Common myeloid progenitor, CD34-positive (primary cell): ENCODE data around the gene ZNF710.

Experiments
- CTCF ChIA-PET: fragments of 350-600 bp; sonication (Branson Sonifier 250); formaldehyde crosslinking; loops from one replicate; lab custom pipeline; 2021; ENCODE audit warnings: antibody characterized with exemption; lab: Charles Lee
- POLR2A ChIA-PET: fragments of 350-600 bp; sonication (Branson Sonifier 250); formaldehyde crosslinking; loops from one replicate; lab custom pipeline; 2021; ENCODE audit warnings: antibody characterized with exemption; lab: Charles Lee
- DNase-seq, 3 donors: peaks; one replicate each; pipeline versions ENCODE4 v3.0.0 to v3.0.0-alpha.2; 2013
- H3K27ac ChIP-seq, 2 experiments: 1 replicate in 1 of 2; 2 replicates in 1 of 2; pipeline ENCODE4 v1.7.0; 2013; ENCODE audit warnings: inconsistent platforms in 2 of 2, low read length in 2 of 2, mild to moderate bottlenecking in 2 of 2, low read depth in 1 of 2, moderate library complexity in 1 of 2; ENCODE audit not compliant: severe bottlenecking in 2 of 2, insufficient read depth in 1 of 2, poor library complexity in 1 of 2
- H3K27me3 ChIP-seq, 5 experiments: replicated peaks in 2 of 5; 1 replicate in 3 of 5; 2 replicates in 2 of 5; pipeline versions ENCODE4 v1.6.1 to v1.7.0; 2013; ENCODE audit warnings: low read length in 4 of 5, mild to moderate bottlenecking in 2 of 5, moderate library complexity in 2 of 5, inconsistent platforms in 1 of 5; ENCODE audit not compliant: insufficient read depth in 5 of 5, control insufficient read depth in 4 of 5
- H3K36me3 ChIP-seq, 4 experiments: 1 replicate in 2 of 4; 2 replicates in 2 of 4; pipeline versions ENCODE4 v1.6.1 to v1.7.0; 2013; ENCODE audit warnings: low read length in 3 of 4, control low read depth in 1 of 4, mild to moderate bottlenecking in 1 of 4; ENCODE audit not compliant: control insufficient read depth in 4 of 4, insufficient read depth in 4 of 4
- H3K4me1 ChIP-seq, 4 experiments: 1 replicate in 3 of 4; 2 replicates in 1 of 4; pipeline versions ENCODE4 v1.6.1 to v1.7.1; 2013; ENCODE audit warnings: low read length in 3 of 4, mild to moderate bottlenecking in 3 of 4, control low read depth in 1 of 4, inconsistent platforms in 1 of 4, moderate library complexity in 1 of 4; ENCODE audit not compliant: control insufficient read depth in 4 of 4, insufficient read depth in 4 of 4; ENCODE audit errors: control extremely low read depth in 1 of 4
- H3K4me3 ChIP-seq, 7 experiments: 1 replicate in 4 of 7; 2 replicates in 3 of 7; pipeline versions ENCODE4 v1.5.1 to v1.7.0; 2013; ENCODE audit warnings: mild to moderate bottlenecking in 7 of 7, low read length in 6 of 7, moderate library complexity in 6 of 7, inconsistent platforms in 2 of 7, low read depth in 2 of 7, control low read depth in 1 of 7; ENCODE audit not compliant: insufficient read depth in 4 of 7, control insufficient read depth in 1 of 7; ENCODE audit errors: extremely low read depth in 1 of 7
- H3K9me3 ChIP-seq, 5 experiments: 1 replicate in 4 of 5; 2 replicates in 1 of 5; pipeline versions ENCODE4 v1.6.1 to v1.7.1; 2013; ENCODE audit warnings: low read length in 4 of 5, mild to moderate bottlenecking in 2 of 5, inconsistent platforms in 1 of 5, low read depth in 1 of 5, moderate library complexity in 1 of 5; ENCODE audit not compliant: control insufficient read depth in 4 of 5, insufficient read depth in 2 of 5; ENCODE audit errors: control extremely low read depth in 1 of 5
- WGBS: methylation state at CpG from one replicate; pipeline ENCODE4 v1.1.5; 2013; ENCODE audit not compliant: insufficient coverage; 5-methylcytosine and 5-hydroxymethylcytosine counted together

Gene ZNF710

DNA sequence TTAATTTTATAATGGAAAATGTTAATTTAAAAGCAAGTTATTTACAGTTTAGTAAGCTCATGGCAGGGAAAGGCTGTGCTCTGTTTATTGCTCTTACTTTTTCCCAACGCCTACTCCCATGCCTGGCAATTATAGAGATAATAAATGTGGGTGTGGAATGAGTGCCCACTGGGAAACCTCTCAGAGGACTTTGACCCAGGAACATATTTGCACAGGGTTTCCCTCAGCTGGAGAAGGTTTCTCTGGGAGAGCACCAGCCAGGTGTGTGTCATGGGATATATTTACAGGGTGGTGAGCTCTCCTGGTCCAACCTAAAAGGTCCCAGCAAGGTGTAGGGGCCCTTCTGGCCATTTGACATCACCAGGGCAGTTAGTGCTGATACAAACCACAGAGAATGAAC, 27.9 kb downstream of the ZNF710 start:
- POLR2A ChIA-PET, result no interaction called here
- DNase-seq, result no peak
- H3K9me3 ChIP-seq, result peaks cover 0 to 1% (median 0%) of the 10 kb centered on the region in 5 experiments
- H3K27ac ChIP-seq, result no peak overlapping the region
- H3K4me1 ChIP-seq, result peaks cover 10 to 49% (median 27%) of the 10 kb centered on the region in 4 experiments
- no peak overlapping the region for H3K4me3 ChIP-seq
- H3K27me3 ChIP-seq, result no peaks in the 10 kb centered on the region
- peaks cover 0 to 6% (median 3%) of the 10 kb centered on the region in 4 experiments for H3K36me3 ChIP-seq
- CTCF ChIA-PET, result interaction anchor here (2.4 kb wide), 1 partner anchor 12 kb away, joined by 6 read pairs; no protein-coding TSS in a partner anchor
- no CpG with 5 or more reads among the region's 1 CpG for WGBS

- H3K27ac ChIP-seq, result no peak overlapping the region
- H3K4me3 ChIP-seq, result no peak overlapping the region
- H3K27me3 ChIP-seq, result no peaks in the 10 kb centered on the region
- peaks cover 0 to 1% (median 0%) of the 10 kb centered on the region in 5 experiments for H3K9me3 ChIP-seq
- WGBS, result 96% methylated on average over 5 of the region's 8 CpGs
- ChIA-PET POLR2A (no interaction called here), CTCF (interaction anchor here (0.9 to 7.6 kb wide), 3 partner anchors 9 to 43 kb away, joined by 3 to 63 read pairs (median 4); no protein-coding TSS in a partner anchor)
- H3K36me3 ChIP-seq, result peaks cover 0 to 6% (median 3%) of the 10 kb centered on the region in 4 experiments
- H3K4me1 ChIP-seq, result peaks cover 16 to 47% (median 35%) of the 10 kb centered on the region in 4 experiments
- DNase-seq, result no peak
Observed at GRCh38 chr15:90030376-90030775, 29.3 kb downstream of the ZNF710 start.

DNA sequence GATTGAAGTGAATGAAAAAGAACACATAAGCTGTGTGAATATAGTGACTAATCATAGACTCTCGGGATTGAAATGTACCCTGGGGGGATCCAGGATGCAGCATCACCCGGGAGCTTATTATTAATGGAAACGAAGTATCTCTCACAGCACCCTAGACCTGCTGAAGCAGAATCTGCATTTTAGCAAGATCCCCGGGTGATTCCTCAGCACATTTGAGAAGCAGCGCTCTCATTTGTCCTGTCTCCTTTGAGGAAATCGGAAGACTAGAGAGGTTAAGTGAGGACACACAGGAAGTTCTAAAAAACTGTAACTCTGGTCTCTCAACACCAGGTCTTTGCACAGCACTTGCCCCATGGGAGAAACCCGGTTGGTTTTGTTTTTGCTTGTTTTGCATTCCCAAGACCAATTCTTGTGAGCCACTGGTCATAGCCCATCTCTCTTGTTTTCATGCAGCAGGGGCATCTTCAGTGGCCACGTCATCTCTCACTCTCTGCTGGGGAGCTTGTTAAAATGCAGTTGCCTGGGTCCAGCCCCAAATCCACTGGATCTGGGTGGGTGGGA, 30.2 kb downstream of the ZNF710 start:
- peaks cover 18 to 53% (median 44%) of the 10 kb centered on the region in 4 experiments for H3K4me1 ChIP-seq
- ChIA-PET CTCF (interaction anchor here (0.6 to 7.6 kb wide), 6 partner anchors 10 to 131 kb away, joined by 3 to 63 read pairs (median 4); no protein-coding TSS in a partner anchor), POLR2A (interaction anchor here (0.6 to 0.7 kb wide), 2 partner anchors 18 to 32 kb away, joined by 3 to 4 read pairs; no protein-coding TSS in a partner anchor)
- H3K27ac ChIP-seq, result no peak overlapping the region
- no peaks in the 10 kb centered on the region for H3K27me3 ChIP-seq
- H3K36me3 ChIP-seq, result peaks cover 0 to 6% (median 3%) of the 10 kb centered on the region in 4 experiments
- no peak overlapping the region for H3K4me3 ChIP-seq
- 64% methylated on average over 8 of the region's 8 CpGs for WGBS
- peaks cover 0 to 1% (median 0%) of the 10 kb centered on the region in 5 experiments for H3K9me3 ChIP-seq
- DNase-seq, result peak in 2 of 3 donors; percentile 40 to 50

DNA sequence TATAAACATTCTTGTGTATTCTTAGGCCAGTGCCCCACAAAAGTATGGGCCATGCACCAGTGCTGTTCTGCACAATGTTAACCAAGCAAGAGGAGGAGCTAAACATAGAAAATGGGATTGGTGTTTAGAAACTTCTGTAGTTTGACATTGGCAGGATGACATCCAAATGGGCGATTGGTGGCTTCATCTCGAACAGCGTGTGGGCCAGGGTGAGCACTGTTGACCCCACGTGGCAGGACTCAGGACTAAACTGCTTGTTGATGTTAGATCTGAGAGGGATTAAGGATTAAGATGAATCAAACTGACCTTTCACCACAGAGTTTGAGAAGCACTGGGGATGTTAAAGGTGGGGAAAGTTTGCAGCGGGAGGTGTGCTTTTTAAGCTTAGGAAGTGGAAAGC, 31.9 kb downstream of the ZNF710 start:
- H3K36me3 ChIP-seq, result peaks cover 0 to 6% (median 3%) of the 10 kb centered on the region in 4 experiments
- 94% methylated on average over 5 of the region's 5 CpGs for WGBS
- peak overlapping the region; percentile 40 to 64 for H3K27ac ChIP-seq
- H3K4me1 ChIP-seq, result peaks cover 29 to 70% (median 61%) of the 10 kb centered on the region in 4 experiments
- no peak overlapping the region for H3K4me3 ChIP-seq
- ChIA-PET CTCF (interaction anchor here (0.6 to 7.6 kb wide), 7 partner anchors 12 to 138 kb away, joined by 3 to 63 read pairs (median 3); no protein-coding TSS in a partner anchor), POLR2A (interaction anchor here (1.7 kb wide), 1 partner anchor 13 kb away, joined by 4 read pairs; no protein-coding TSS in a partner anchor)
- no peaks in the 10 kb centered on the region for H3K9me3 ChIP-seq
- no peak for DNase-seq
- H3K27me3 ChIP-seq, result no peaks in the 10 kb centered on the region

DNA sequence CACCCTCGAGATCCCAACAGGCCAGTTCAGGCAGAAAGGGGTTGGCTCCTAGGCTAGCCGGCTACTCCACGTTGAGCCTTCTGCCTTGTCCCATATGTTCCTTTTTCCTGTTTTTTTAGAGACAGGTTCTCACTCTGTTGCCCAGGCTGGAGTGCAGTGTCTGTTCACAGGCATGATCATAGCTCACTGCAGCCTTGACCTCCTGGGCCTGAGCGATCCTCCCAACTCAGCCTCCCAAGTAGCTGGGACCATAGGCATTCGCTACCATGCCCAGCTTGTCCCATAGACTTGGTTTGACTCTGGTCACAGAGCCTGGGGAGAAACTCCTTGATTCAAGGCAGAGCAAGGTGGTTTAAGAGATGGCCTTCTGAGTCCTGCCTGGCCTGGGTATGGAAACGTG, 32.3 kb downstream of the ZNF710 start:
- no peak for DNase-seq
- H3K4me1 ChIP-seq, result peaks cover 29 to 75% (median 64%) of the 10 kb centered on the region in 4 experiments
- peak overlapping the region in 1 of 7 experiments; percentile 17 for H3K4me3 ChIP-seq
- WGBS, result 79% methylated on average over 6 of the region's 6 CpGs
- H3K36me3 ChIP-seq, result peaks cover 0 to 3% (median 2%) of the 10 kb centered on the region in 4 experiments
- no peaks in the 10 kb centered on the region for H3K27me3 ChIP-seq
- H3K27ac ChIP-seq, result peak overlapping the region; percentile 40 to 64
- ChIA-PET CTCF (interaction anchor here (0.6 to 7.6 kb wide), 10 partner anchors 12 to 138 kb away, joined by 3 to 63 read pairs (median 4); no protein-coding TSS in a partner anchor), POLR2A (interaction anchor here (1.7 kb wide), 1 partner anchor 14 kb away, joined by 4 read pairs; no protein-coding TSS in a partner anchor)
- no peaks in the 10 kb centered on the region for H3K9me3 ChIP-seq

- Histone ChIP-seq H3K4me3 (peak overlapping the region in 4 of 7 experiments; percentile 22 to 56 (median 42)), H3K27me3 (no peaks in the 10 kb centered on the region), H3K9me3 (no peaks in the 10 kb centered on the region), H3K36me3 (peaks cover 0 to 2% (median 0%) of the 10 kb centered on the region in 4 experiments), H3K27ac (peak overlapping the region; percentile 52 to 86), H3K4me1 (peaks cover 31 to 89% (median 75%) of the 10 kb centered on the region in 4 experiments)
- peak; percentile 29 to 75 (median 73) for DNase-seq
- 60% methylated on average over 15 of the region's 19 CpGs for WGBS
- ChIA-PET CTCF (interaction anchor here (1.0 to 7.6 kb wide), 14 partner anchors 13 to 294 kb away, joined by 3 to 63 read pairs (median 6); no protein-coding TSS in a partner anchor), POLR2A (interaction anchor here (0.6 to 1.8 kb wide), 9 partner anchors 15 to 141 kb away, joined by 3 to 6 read pairs (median 4); no protein-coding TSS in a partner anchor)
Observed at GRCh38 chr15:90035095-90035839, 34.1 kb downstream of the ZNF710 start.
